ENCODE measurements around the gene LRRC3.
"Not testable (repeated sequence)": the region's sequence is repeated elsewhere in the genome, so short reads cannot be mapped to it uniquely, and the experiment has no call there.

LRRC3 gene, protein sequence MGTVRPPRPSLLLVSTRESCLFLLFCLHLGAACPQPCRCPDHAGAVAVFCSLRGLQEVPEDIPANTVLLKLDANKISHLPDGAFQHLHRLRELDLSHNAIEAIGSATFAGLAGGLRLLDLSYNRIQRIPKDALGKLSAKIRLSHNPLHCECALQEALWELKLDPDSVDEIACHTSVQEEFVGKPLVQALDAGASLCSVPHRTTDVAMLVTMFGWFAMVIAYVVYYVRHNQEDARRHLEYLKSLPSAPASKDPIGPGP

DNA sequence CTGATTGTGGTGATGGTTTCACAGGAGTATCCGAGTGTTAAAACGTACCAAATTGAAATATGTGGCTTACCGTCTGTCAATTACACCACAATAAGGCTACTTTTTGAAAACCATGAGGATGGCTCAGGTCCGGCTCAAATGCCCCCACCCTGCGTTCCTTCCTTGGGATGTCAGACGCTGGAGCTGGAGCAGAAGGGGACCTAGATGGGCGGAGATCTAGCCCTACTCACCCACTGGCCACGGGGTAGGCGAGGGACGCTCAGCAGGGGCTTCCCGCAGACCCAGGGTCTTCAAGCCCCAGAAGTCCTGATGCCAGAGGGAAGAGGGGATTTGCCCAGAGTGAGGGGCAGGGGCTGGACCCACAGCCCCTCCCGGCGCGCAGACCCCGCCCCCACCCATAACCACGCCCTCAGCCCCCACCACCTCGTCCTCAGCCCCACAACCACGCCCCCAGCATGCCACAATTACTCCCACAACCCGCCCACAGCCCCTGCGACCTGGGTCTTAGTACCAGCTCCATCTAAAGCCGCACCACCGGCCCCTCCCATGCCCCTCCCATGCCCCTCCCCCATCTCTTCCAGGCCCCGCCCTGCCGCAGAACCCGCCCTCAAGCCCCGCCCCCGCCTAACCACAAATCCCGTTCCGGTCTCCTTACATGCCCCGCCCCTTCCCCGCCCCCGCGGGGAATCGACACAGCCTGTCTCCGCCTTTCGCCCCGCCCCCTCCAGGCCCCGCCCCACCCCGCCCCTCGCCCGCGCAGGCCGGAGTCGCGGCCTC, at the start of gene LRRC3:
Gene LRRC3, plus strand, starts transcription at position 764 of the 777 bp plus-strand sequence. CDS start 1,135 bp downstream, outside the sequence.
- peak; percentile 37 to 65 (median 43) for DNase-seq (ENCODE audit: low read depth in 2 of 3, low spot score in 2 of 3)

DNA sequence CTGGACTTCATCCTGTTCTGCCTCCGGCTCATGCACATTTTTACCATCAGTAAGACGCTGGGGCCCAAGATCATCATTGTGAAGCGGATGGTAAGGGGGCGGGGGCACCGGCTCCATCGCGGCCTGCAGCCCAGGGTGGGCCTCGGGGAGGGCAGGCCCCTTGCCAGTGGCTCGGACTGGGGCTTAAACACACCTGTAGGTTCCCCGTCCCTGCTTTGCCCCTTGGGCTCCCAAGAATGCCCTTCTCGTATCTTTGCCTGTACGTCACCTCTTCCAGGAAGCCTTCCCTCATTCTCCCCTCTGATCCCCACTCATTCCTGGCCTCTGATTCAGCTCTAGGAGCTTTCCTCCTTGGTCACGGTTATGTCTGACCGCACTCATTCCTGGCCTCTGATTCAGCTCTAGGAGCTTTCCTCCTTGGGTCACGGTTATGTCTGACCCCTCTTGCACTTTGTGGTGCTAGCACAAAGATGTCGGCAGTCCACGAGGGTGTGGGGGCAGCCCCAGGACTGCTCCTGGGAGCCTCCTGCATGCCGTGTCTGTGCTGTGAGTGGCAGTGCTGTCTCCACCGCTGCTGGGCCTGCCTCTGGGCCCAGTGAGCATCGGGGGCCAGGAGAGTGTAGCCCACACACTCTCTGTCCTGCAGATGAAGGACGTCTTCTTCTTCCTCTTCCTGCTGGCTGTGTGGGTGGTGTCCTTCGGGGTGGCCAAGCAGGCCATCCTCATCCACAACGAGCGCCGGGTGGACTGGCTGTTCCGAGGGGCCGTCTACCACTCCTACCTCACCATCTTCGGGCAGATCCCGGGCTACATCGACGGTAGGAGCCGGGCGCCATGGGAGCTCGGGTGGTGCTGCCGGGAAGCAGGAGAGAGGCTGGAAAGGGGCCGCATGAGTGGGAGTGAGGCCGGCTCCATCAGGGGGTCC, 49.1 kb upstream of the LRRC3 start:
- no peak for DNase-seq (ENCODE audit: low read depth in 2 of 3, low spot score in 2 of 3)

DNA sequence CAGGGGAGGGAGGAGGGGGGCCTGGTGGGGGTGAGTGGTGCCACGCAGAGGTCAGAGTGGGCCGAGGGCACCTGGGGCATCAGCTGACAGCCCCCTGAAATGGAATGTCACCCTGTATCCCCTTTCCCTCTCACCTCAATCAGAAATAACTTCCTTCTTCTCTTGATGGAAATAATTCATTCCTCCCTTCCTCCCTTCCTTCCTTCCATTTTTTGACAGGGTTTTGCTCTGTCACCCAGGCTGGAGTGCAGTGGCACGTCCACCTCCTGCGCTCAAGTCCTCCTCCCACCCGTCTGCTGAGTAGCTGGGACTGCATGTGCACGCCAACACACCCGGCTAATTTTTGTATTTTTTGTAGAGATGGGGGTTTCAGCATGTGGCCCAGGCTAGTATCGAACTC, 48.4 kb upstream of the LRRC3 start:
- no peak for DNase-seq (ENCODE audit: low read depth in 2 of 3, low spot score in 2 of 3)

DNA sequence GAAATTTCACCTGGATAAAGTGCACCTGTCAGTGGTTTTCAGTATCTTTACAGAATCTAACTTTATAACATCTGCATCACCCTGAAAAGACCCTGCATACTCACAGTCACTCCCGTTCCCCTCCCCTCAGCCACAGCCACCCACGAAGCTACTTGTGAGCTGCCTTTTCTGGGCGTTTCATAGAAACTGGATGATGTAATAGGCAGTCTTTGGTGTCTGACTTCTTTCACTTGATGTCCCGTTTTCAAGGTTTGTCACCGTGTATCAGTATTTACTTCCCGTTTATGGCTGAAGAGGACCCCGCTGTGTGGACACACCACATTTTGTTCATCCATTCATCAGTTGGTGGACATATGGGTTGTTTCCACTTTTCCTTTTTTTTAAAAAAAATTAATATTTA, 47.8 kb upstream of the LRRC3 start:
- DNase-seq (ENCODE audit: low read depth in 2 of 3, low spot score in 2 of 3) = no peak

DNA sequence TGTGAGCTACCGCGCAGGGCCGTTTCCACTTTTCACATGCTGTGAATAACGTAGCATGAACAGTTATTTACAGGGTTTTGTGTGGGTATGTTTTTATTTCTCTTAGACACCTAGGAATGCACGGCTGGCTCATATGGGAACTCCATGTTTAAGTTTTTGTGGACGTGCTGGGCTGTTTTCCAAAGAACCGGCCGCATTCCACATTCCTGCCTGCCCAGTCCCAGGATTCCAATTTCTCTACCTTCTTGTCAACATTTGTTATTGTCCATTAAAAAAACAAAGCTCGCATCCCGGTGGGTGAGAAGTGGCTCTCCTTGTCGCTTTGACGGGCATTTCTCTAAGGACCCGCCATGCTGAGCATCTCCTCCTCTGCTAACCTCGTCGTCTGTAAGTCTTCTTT, 47.1 kb upstream of the LRRC3 start:
- DNase-seq (ENCODE audit: low read depth in 2 of 3, low spot score in 2 of 3) = no peak

DNA sequence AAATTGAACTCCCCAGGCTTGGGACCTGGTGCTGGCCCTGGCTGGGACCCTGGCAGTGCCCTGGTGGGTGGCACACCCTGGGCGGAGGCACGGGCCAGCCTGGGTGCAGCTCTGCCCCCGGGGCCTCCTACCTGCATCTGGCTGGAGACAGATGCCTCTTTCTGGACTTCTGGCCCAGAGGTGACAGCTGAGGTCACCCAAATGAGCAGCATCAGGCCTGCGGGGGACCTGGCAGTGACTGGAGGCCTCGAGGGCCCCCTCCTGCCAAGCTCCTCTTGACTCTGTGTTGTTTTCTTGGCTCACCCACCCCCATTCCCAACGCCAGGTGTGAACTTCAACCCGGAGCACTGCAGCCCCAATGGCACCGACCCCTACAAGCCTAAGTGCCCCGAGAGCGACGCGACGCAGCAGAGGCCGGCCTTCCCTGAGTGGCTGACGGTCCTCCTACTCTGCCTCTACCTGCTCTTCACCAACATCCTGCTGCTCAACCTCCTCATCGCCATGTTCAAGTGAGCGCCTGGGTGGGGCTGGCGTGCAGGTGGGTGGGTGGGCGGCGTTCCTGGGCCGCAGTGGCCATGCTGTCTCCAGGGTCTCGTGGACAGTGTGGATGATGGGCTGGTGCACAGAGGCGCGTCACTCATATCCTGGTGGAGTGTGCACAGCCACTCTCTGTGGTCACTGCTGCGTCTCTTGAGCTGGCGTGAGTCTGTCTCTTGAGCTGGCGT, 41.6 kb upstream of the LRRC3 start:
- no peak for DNase-seq (ENCODE audit: low read depth in 2 of 3, low spot score in 2 of 3)

DNA sequence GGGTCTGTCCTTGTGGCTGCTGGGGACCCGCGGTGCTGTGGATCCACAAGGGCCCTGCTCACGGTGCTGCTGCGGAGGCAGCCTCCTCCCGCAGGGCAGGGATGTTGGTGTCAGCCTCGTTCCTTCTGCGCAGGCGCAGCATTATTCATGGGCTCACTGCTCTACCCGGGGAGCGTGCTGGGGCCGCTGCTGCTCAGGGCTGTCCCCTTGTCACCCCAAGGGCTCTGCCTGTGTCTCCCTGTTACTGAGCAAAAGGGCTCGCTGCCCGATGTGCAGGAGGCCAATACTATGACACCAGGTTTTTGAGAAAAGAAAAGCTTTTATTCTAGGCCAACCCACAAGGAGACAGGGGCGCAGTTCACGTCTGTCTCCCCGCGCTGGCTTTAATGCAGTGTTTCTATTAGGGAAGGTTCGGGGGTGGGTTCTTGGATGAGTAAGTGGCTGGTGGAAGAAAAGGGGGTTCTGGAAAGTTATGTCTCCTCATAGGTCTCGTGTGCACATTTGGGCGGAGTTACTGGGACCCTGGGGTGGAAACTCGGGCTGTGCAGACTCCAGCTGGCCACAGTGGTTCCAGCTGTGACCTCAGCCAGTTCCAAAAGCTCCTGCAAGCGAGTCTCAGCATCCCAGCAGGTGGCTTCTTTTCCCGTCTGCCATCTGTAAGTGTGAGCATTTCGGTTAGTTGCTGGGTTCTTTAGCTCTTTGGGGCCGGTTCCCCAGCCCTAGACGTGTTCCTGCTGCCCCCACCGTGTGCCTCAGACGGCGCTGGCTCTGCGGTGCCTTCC, 40.8 kb upstream of the LRRC3 start:
- no peak for DNase-seq (ENCODE audit: low read depth in 2 of 3, low spot score in 2 of 3)

DNA sequence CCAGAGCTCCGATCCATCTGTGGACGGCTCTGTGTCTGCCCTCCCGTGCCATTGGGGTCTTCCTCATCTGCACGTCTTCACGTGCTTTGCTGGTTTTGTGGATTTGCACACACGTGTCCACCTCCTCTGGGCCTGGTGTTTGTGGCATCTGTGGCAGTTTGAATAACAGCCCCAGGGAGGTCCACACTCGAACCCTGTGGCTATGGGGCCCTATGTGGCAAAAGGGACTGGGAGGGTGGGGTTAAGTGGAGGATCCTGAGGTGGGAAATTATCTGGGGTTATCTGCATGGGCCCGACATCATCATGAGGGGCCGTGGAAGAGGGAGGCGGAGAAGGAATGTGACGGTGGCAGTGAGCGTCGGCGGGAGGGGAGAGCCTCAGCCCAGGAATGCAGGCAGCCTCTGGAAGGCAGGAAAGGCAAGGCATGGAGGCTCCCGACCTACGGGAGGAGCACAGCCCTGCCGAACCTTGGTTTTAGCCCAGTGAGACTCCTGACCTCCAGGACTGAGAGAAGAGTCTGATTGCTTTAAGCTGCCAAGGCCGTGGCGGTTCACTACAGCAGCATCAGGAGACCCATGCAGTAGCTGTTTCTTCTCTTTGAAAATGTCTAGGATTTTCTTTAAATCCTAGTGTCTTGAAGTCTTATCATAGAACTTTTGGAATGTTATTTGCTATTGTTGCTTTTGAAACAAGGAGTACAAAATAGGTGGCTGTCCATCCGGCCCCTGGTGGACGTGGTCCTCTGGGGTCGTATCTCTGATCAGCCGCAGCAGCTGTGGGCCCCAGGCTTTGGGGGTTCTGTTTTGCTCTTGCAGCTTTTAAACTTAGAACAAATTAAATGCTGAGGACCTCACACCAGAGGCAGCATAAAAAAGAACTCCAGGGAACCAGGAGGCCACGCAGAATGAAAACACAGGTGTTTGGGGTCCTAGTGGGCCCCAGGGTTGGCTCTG, 40.0 kb upstream of the LRRC3 start:
- no peak for DNase-seq (ENCODE audit: low read depth in 2 of 3, low spot score in 2 of 3)

DNA sequence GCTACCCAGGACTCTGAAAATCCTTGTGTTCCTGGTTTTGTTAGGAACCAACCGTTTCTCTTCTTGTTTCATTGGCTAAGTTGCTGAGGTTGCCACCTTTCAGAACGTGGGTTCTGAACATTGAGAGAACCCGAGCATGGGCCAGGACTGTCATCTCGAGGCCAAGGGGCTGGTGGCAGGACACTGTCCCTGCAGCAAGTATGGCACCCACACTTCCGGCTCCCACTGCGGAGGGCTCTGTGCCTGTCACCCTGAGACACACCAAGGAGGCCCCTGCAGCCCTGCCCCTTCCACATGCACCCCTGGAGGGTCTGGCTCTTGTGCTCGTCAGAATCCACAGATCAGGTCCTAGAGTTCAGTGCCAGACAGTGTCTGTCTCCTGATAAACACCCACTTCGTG, 39.1 kb upstream of the LRRC3 start:
- no peak for DNase-seq (ENCODE audit: low read depth in 2 of 3, low spot score in 2 of 3)

DNA sequence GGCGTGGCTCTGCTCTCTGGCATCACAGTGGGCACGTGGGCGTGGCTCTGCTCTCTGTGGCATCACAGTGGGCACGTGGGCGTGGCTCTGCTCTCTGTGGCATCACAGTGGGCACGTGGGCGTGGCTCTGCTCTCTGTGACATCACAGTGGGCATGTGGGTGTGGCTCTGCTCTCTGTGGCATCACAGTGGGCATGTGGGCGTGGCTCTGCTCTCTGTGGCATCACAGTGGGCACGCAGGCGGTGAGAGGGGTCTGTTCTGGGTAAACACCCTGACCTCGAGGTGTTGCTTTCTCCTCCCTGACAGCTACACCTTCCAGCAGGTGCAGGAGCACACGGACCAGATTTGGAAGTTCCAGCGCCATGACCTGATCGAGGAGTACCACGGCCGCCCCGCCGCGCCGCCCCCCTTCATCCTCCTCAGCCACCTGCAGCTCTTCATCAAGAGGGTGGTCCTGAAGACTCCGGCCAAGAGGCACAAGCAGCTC, 37.6 kb upstream of the LRRC3 start:
- not testable (repeated sequence) for DNase-seq (ENCODE audit: low read depth in 2 of 3, low spot score in 2 of 3)

DNA sequence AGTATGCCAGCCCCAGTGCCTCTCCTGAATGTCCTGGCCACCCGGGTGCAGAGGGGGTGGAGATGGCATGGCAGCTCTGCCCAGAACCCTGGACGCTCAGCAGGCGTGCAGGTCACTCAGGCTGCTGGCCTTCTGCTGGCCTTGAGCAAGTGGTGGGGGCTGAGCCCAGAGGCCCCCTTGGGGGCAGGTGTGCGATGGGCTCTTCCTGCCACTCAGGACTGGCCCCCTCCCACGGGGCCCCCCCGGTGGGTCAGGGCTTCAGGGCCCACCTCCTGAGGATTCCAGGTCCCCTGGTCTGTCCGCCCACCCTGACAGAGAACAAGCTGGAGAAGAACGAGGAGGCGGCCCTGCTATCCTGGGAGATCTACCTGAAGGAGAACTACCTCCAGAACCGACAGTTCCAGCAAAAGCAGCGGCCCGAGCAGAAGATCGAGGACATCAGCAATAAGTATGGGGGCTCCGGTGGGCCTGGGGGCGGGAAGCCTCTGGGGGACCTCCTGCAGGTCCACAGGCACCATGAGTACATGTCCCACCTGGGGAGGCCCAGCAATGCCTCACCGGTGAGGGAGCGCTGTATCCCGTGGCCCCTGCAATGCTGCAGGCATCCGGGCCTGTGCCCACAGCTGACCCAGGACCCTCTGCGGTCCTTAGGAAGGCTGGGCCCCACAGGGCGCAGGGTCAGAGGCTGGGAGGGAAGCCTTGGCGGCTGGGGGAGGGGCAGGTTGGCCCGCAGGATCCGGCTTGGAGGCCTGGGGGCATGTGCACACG, 37.0 kb upstream of the LRRC3 start:
- no peak for DNase-seq (ENCODE audit: low read depth in 2 of 3, low spot score in 2 of 3)

DNA sequence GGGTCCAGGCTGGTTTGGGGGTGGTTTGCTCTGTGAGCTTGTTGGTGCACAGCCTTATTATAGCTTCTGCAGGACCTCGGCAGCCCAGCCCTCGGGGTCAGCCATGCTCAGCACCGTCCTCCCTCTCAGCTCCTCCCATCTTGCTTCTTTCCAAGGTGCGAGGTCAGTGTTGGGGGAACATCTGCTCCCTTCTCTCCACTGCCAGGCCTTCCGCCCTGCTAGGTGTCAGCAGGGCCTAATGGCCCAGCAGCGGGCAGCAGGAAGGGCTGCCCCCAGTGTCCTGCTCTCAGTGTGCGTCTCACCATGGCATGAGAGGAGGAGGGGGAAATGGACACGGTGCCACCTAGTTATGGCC, 36.5 kb upstream of the LRRC3 start:
- no peak for DNase-seq (ENCODE audit: low read depth in 2 of 3, low spot score in 2 of 3)

DNA sequence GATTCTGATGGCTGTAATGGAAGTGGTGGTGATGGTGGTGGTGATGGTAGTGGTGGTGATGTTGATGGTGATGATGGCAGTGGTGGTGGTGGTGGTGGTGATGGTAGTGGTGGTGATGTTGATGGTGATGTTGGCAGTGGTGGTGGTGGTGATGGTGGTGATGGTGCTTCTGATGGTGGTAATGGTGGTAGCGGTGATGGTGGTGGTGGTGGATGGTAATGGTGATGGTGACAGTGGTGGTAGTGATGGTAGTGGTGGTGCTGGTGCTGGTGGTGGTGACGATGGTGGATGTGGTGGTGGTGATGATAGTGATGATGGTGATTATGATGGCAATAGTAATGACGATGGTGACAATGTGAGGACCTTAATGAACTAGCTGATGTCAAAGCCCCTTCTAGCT, 35.6 kb upstream of the LRRC3 start:
- DNase-seq (ENCODE audit: low read depth in 2 of 3, low spot score in 2 of 3) = no peak

DNA sequence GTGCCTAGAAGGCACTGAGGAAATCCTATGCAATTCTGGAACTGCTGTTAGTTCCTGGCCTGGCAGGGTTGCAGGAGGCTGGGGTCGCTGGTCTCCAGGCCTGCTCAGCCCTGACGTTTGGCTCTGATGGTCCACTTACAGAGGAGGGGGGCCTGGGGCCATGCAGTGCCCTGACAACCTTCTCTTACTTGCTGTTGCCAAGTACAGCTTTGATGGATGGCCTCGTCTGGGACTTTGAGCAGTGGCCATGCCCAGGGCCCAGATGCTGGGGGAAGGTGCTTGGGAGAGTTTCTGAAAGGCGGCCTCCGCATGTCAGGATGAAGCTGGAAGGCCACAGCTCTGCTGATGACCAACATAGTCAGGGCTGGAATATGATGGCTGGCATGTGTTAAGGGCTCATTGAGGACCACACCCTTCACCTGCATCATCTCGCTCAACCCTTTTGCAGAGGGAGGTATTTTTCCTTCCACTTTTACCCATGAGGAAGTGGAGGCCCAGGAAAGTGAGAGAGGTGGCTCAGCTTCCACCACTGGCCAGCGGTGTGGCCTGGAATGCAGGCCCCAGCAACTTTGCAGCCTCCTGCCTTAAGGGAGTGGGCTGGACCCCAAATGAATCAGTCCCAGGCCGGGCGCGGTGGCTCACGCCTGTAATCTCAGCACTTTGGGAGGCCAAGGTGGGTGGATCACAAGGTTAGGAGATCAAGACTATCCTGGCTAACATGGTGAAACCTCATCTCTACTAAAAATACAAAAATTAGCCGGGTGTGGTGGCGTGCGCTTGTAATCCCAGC, 34.7 kb upstream of the LRRC3 start:
- no peak for DNase-seq (ENCODE audit: low read depth in 2 of 3, low spot score in 2 of 3)

DNA sequence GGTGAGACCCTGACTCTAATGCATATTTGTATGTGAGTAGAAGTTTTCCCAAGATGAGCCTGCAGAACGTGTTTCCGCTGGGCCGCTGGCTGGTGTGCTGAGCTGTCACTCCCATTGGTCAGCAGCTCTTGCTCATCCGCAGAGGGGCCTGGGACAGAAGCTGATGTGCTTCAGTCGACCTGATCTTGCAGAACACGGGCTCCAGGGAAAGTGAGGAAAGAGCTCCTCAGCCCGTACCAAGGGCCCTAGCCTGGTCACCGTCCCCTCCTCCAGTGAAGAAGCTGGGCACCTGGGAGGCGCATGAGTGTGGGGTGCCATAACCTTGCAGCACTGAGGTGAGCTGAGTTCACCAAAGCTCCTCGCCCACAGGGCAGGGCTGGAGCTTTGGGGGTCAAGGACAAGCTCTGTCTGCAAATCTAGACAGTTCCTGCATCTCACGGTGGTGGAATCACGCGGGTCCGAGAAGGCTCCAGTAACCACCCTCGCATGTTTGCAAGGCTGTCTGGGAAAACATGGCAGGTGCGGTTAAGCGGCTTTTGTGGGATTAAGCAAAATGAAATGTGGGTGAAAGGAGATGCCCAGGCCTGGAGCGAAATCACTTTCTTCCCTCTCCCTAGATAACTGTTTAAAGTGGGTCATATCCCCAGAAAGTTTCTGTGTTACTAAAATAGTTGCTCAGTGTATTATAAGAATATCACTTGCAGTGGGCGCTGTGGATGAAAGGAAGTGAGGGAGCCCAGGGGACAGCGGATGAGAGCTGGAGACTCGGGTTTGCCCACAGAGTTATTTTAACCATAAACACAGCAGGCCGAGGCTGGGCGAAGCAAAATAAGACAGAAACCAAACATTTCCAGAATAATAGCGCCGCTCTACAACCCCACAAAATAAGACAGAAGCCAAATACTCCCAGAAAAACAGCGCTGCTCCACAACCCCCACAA, 33.1 kb upstream of the LRRC3 start:
- no peak for DNase-seq (ENCODE audit: low read depth in 2 of 3, low spot score in 2 of 3)

DNA sequence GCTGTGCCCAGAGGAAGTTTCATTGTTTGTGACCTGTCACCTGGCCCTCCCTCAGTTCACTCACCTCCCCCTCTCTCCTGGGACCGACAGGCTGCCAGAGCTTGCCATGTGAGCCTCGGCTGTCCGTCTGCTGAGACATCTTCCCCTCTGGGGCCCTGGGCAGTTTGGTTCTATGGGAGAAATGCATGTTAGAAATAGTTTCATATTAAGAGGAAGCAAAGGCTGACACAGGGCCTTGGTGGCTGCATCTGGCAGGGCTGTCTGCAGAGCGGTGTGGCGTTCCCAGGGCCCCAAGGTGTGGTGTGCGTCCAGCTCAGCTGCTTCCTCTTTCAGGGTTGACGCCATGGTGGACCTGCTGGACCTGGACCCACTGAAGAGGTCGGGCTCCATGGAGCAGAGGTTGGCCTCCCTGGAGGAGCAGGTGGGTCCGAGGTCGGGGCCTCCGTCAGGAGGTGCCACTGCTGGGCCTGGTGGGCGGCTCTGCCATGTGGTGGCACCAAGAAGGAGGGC, 31.9 kb upstream of the LRRC3 start:
- DNase-seq (ENCODE audit: low read depth in 2 of 3, low spot score in 2 of 3) = no peak

Measured in activated CD8-positive, alpha-beta memory T cell treated with anti-CD3 and anti-CD28 coated beads for 48 hours (primary cell).